CD4-positive, CD25-positive, alpha-beta regulatory T cell (primary cell): ENCODE data around the gene BMPER. TPM values are rescaled to one million over a fixed set of nuclear protein-coding genes. Genes with fewer than 3 reads are reported as not detected.

ENCODE experiments used
- ATAC-seq, 2 donors: fragments of 150-1000 bp; cut with Tn5 transposase; one replicate each; pipeline ENCODE4 v1.10.0; 2021; ENCODE audit warnings: low read depth in 2 of 2, moderate number of reproducible peaks in 2 of 2, moderate library complexity in 1 of 2
- DNase-seq, 3 donors: peaks; one replicate each; pipeline versions ENCODE4 v3.0.0 to v3.0.0-alpha.2; 2012 to 2022; ENCODE audit warnings: mixed read lengths in 1 of 3
- H3K27ac ChIP-seq: one replicate; pipeline ENCODE4 v1.7.0; 2013; ENCODE audit warnings: mild to moderate bottlenecking, low read length; ENCODE audit not compliant: insufficient read depth, poor library complexity, severe bottlenecking
- H3K27me3 ChIP-seq: one replicate; pipeline ENCODE4 v1.7.0; 2013; ENCODE audit warnings: low read length; ENCODE audit not compliant: control insufficient read depth, insufficient read depth
- H3K36me3 ChIP-seq: one replicate; pipeline ENCODE4 v1.7.0; 2013; ENCODE audit warnings: mild to moderate bottlenecking, low read length, moderate library complexity; ENCODE audit not compliant: control insufficient read depth, insufficient read depth
- H3K4me1 ChIP-seq: 2 replicates; pipeline ENCODE4 v1.7.0; 2013; ENCODE audit warnings: mild to moderate bottlenecking, low read length; ENCODE audit not compliant: insufficient read depth, control insufficient read depth, poor library complexity, severe bottlenecking
- H3K4me3 ChIP-seq: one replicate; pipeline ENCODE4 v1.7.0; 2013; ENCODE audit warnings: low read depth, mild to moderate bottlenecking, low read length, moderate library complexity
- H3K9me3 ChIP-seq, 2 experiments: 1 replicate in 1 of 2; 2 replicates in 1 of 2; pipeline ENCODE4 v1.7.0; 2013; ENCODE audit warnings: low read length in 2 of 2, mild to moderate bottlenecking in 1 of 2, moderate library complexity in 1 of 2; ENCODE audit not compliant: control insufficient read depth in 2 of 2
- H3K27ac Mint-ChIP-seq, 3 donors: one replicate each; pipeline ENCODE4 v1.8.0; 2020 to 2022; ENCODE audit warnings: mild to moderate bottlenecking in 3 of 3, mixed read lengths in 3 of 3, moderate library complexity in 2 of 3
- H3K27me3 Mint-ChIP-seq: one replicate; pipeline ENCODE4 v1.8.0; 2022; ENCODE audit warnings: mild to moderate bottlenecking, mixed read lengths
- H3K36me3 Mint-ChIP-seq: one replicate; pipeline ENCODE4 v1.8.0; 2020; ENCODE audit warnings: mixed read lengths
- H3K4me1 Mint-ChIP-seq, 4 donors: one replicate each; pipeline ENCODE4 v1.8.0; 2020 to 2022; ENCODE audit warnings: mixed read lengths in 4 of 4, mild to moderate bottlenecking in 1 of 4
- H3K4me3 Mint-ChIP-seq, 4 donors: one replicate each; pipeline ENCODE4 v1.8.0; 2020 to 2022; ENCODE audit warnings: mild to moderate bottlenecking in 4 of 4, mixed read lengths in 4 of 4, moderate library complexity in 3 of 4
- H3K9me3 Mint-ChIP-seq, 7 donors: one replicate each; pipeline ENCODE4 v1.8.0; 2020 to 2022; ENCODE audit warnings: mixed read lengths in 7 of 7, mild to moderate bottlenecking in 3 of 7, moderate library complexity in 2 of 7
- polyA plus RNA-seq, 4 donors: library from polyadenylated mRNA; unstranded; fragments of 300-500 nt; fragmentation: Illumina TruSeq; gene quantifications; one replicate each; pipeline ENCODE4 v1.2.3, GENCODE V29; 2021
- total RNA-seq: library from RNA; stranded (reverse); gene quantifications from one replicate; pipeline ENCODE4 v1.2.3, GENCODE V29; 2022

The BMPER gene
- total and polyA plus RNA-seq, 5 donors from 2014 or later, result not detected

DNA sequence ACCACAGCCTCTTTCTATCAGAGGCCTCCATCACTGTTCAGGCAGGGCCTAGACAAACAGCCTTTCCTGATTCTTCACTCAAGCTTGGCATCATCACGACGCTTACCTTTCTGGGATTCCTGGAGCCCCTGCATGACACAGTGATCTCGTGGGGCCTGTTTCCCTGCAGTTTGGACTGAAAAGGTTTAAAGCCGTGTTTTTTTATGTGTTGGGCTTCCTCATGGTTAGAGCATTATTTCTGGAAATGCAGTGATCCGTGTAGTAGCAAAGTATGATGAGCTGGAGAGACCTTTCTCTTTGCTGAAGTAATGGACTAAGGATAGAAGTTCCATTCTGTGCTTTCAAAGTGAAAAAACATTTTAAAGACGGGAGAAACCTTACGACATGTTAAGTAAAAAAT is 169.1 kb downstream of the BMPER start:
- Histone ChIP-seq H3K27me3 (no peaks in the 10 kb centered on the region), H3K4me1 (no peaks in the 10 kb centered on the region), H3K27ac (no peak overlapping the region), H3K36me3 (no peaks in the 10 kb centered on the region), H3K4me3 (no peak overlapping the region), H3K9me3 (no peaks in the 10 kb centered on the region)
- Mint-ChIP-seq H3K36me3 (no peaks in the 10 kb centered on the region), H3K9me3 (peaks cover 0 to 2% (median 0%) of the 10 kb centered on the region in 7 donors), H3K4me3 (no peak overlapping the region), H3K27me3 (no peaks in the 10 kb centered on the region), H3K4me1 (no peaks in the 10 kb centered on the region), H3K27ac (no peak overlapping the region)
- no peak for ATAC-seq
- DNase-seq, result no peak

DNA sequence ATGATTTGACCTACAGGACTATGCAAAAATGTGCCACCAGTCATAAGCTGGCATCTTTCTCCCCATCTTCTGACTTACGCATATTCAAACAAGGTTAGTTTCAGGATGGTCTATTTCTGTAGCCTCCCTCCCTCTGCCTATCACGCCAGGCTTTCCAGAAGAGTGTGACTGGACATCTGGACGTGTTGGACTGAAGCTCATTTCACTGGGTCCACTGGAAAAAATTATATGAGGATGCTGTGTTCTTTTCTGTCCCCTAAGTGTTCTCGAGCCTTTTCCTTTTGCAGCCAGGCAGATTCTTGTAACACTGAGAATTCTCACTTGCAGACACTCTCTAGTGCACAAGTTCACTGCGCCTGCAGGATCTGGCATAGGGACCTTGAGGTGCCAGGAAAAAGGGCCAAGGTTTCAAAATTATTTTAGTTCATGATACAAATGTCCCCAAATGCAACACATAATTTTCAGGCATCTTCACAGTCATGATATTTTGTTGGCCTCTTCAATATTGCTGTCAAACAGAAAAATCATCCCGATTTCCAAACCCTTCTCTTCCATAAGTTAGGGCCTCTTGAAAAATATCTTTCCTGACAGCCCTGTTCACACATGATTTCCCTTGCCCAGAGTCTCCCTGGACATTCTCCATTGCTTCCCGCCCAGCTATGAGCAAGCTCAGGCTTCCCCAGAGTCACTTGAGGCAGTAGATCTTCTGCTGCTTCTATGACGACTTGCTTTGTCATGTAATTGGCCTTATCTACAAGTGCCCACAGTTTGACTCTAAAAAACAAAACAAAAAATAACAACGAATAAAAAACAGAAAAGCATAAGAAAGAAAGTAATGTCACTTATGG is 170.4 kb downstream of the BMPER start:
- Mint-ChIP-seq H3K4me1 (no peaks in the 10 kb centered on the region), H3K9me3 (peaks cover 0 to 2% (median 0%) of the 10 kb centered on the region in 7 donors), H3K27me3 (no peaks in the 10 kb centered on the region), H3K27ac (no peak overlapping the region), H3K36me3 (no peaks in the 10 kb centered on the region), H3K4me3 (peak overlapping the region in 1 of 4 donors; percentile 34)
- Histone ChIP-seq H3K27ac (no peak overlapping the region), H3K27me3 (no peaks in the 10 kb centered on the region), H3K9me3 (no peaks in the 10 kb centered on the region), H3K4me3 (no peak overlapping the region), H3K4me1 (no peaks in the 10 kb centered on the region), H3K36me3 (no peaks in the 10 kb centered on the region)
- DNase-seq (no peak), ATAC-seq (no peak)

DNA sequence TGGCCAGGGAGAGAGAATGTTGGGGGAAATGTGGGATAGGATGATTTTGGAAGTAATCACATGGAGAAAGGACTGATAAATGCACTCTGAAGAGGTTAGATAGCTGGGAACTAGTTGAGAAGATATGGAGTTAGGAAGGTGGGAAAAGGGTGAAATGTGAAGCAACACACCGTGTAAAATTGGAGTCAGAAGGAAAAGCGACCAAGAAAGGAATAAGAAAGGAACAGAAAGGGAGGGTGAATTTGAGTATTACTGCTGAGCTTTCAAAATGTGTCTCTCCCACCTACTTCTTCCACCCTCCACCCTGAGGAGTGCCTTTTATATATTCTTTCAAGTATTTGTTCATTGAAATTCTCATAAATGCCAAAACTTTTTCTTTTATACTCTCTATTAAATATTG is 171.8 kb downstream of the BMPER start:
- no peaks in the 10 kb centered on the region for H3K4me1 Mint-ChIP-seq
- DNase-seq (no peak), ATAC-seq (no peak)
- H3K9me3 Mint-ChIP-seq, result peaks cover 0 to 2% (median 0%) of the 10 kb centered on the region in 7 donors
- no peak overlapping the region for H3K27ac Mint-ChIP-seq
- Histone ChIP-seq H3K4me1 (no peaks in the 10 kb centered on the region), H3K27me3 (no peaks in the 10 kb centered on the region), H3K4me3 (no peak overlapping the region), H3K9me3 (no peaks in the 10 kb centered on the region), H3K27ac (no peak overlapping the region), H3K36me3 (no peaks in the 10 kb centered on the region)
- H3K27me3 Mint-ChIP-seq, result no peaks in the 10 kb centered on the region
- H3K36me3 Mint-ChIP-seq, result no peaks in the 10 kb centered on the region
- no peak overlapping the region for H3K4me3 Mint-ChIP-seq

DNA sequence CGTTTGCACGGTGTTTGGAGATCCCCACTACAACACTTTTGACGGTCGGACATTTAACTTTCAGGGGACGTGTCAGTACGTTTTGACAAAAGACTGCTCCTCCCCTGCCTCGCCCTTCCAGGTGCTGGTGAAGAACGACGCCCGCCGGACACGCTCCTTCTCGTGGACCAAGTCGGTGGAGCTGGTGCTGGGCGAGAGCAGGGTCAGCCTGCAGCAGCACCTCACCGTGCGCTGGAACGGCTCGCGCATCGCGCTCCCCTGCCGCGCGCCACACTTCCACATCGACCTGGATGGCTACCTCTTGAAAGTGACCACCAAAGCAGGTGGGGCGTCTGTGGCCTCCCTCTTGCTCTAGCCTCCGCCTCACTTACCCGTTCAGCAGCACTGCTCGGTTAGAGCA is 173.5 kb downstream of the BMPER start:
- no peak for ATAC-seq
- Histone ChIP-seq H3K27ac (no peak overlapping the region), H3K4me1 (no peaks in the 10 kb centered on the region), H3K9me3 (no peaks in the 10 kb centered on the region), H3K4me3 (no peak overlapping the region), H3K27me3 (no peaks in the 10 kb centered on the region), H3K36me3 (no peaks in the 10 kb centered on the region)
- Mint-ChIP-seq H3K27ac (no peak overlapping the region), H3K36me3 (no peaks in the 10 kb centered on the region), H3K4me1 (no peaks in the 10 kb centered on the region), H3K4me3 (no peak overlapping the region), H3K27me3 (no peaks in the 10 kb centered on the region), H3K9me3 (peaks cover 0 to 5% (median 0%) of the 10 kb centered on the region in 7 donors)
- no peak for DNase-seq

DNA sequence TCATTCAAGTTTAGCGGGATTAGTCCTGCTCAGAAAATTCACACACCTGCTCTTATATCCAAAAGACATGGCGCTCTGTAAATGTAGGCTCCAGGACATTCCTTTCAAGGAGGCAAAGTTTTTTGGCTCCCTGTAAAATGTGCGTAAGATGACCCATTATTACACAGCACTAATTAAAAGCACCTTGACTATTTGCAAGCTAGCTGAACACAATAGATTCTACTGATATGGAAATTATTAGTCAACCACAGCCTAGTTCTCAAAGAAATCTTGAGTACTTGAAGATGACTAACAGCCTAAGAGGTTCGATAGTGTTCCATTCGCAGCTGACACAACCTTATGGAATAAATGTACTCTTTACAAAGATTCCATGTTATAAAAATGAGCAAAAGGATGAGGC is 175.2 kb downstream of the BMPER start:
- Mint-ChIP-seq H3K4me3 (no peak overlapping the region), H3K27ac (no peak overlapping the region), H3K4me1 (no peaks in the 10 kb centered on the region), H3K27me3 (no peaks in the 10 kb centered on the region), H3K36me3 (no peaks in the 10 kb centered on the region), H3K9me3 (peaks cover 0 to 5% (median 0%) of the 10 kb centered on the region in 7 donors)
- no peaks in the 10 kb centered on the region for H3K9me3 ChIP-seq
- H3K36me3 ChIP-seq, result no peaks in the 10 kb centered on the region
- H3K27me3 ChIP-seq, result no peaks in the 10 kb centered on the region
- no peaks in the 10 kb centered on the region for H3K4me1 ChIP-seq
- DNase-seq (no peak), ATAC-seq (no peak)
- H3K27ac ChIP-seq, result no peak overlapping the region
- H3K4me3 ChIP-seq, result no peak overlapping the region

DNA sequence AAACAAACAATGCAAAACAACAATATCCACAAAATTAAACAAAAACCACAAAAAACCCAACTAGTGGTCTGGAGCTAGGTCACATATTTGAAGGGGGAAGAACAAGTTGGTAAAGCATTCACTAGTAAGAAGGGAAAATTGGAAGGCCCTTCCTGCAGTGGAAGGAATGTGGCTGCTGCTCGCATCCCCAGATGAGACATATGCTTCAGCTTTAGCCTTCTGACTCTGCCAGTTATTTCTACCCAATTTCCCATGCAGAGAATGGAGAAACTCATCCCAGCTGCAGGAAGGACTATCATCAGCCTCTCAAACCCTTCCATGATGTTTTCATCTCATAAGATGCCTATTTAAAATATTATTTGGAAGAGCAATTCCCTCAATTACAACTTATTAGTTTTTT is 176.6 kb downstream of the BMPER start:
- Histone ChIP-seq H3K27me3 (no peaks in the 10 kb centered on the region), H3K36me3 (no peaks in the 10 kb centered on the region), H3K4me3 (no peak overlapping the region), H3K9me3 (no peaks in the 10 kb centered on the region), H3K4me1 (no peaks in the 10 kb centered on the region), H3K27ac (no peak overlapping the region)
- DNase-seq (no peak), ATAC-seq (no peak)
- no peak overlapping the region for H3K27ac Mint-ChIP-seq
- no peak overlapping the region for H3K4me3 Mint-ChIP-seq
- no peaks in the 10 kb centered on the region for H3K36me3 Mint-ChIP-seq
- H3K4me1 Mint-ChIP-seq, result no peaks in the 10 kb centered on the region
- H3K9me3 Mint-ChIP-seq, result peaks cover 0 to 5% (median 2%) of the 10 kb centered on the region in 7 donors
- H3K27me3 Mint-ChIP-seq, result no peaks in the 10 kb centered on the region

DNA sequence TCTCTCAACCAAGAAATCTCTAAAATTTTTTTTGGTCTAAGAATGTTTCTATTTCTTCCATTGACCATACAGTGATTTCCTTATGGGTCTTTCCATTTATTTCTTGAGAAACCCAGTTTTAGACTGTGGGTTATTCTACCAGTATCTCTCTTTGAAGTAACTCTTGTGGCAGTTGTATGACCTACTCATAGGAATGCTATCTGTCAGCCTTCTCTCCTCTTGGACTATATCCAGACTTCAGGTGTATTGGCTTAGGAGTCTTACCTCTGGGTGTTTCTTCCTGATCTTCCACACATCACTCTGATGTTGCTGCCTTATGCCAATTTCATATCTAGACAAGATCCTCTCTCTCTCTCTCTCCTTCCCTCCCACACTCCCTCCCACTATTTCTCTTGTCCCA is 178.1 kb downstream of the BMPER start:
- Mint-ChIP-seq H3K36me3 (no peaks in the 10 kb centered on the region), H3K4me3 (no peak overlapping the region), H3K27ac (no peak overlapping the region), H3K27me3 (no peaks in the 10 kb centered on the region), H3K4me1 (no peaks in the 10 kb centered on the region), H3K9me3 (peaks cover 0 to 5% (median 2%) of the 10 kb centered on the region in 7 donors)
- no peaks in the 10 kb centered on the region for H3K9me3 ChIP-seq
- DNase-seq, result no peak
- no peaks in the 10 kb centered on the region for H3K4me1 ChIP-seq
- no peaks in the 10 kb centered on the region for H3K36me3 ChIP-seq
- H3K27me3 ChIP-seq, result no peaks in the 10 kb centered on the region
- no peak overlapping the region for H3K4me3 ChIP-seq
- ATAC-seq, result no peak
- H3K27ac ChIP-seq, result no peak overlapping the region

DNA sequence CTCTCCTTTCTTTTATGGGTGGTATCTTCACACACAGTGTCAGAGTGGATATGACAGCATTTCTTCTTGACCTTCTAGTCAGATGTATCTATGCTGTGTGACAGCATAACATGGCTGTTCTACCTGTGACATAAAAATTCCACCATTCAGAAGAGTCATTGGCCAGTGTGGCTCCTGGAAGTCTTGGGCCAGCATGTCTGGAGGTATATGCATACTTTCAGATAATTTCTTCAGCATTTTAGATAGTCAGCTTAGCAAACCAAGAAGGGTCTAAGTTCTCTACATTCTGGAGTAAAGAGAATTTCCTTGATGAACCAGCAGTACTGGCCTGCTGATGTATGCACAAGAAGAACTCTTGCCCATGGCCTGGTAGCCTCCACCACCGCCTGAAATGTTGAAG is 179.3 kb downstream of the BMPER start:
- ATAC-seq, result no peak
- Mint-ChIP-seq H3K27ac (no peak overlapping the region), H3K4me3 (no peak overlapping the region), H3K4me1 (no peaks in the 10 kb centered on the region), H3K27me3 (no peaks in the 10 kb centered on the region), H3K9me3 (peaks cover 0 to 5% (median 2%) of the 10 kb centered on the region in 7 donors), H3K36me3 (no peaks in the 10 kb centered on the region)
- Histone ChIP-seq H3K27ac (no peak overlapping the region), H3K4me1 (no peaks in the 10 kb centered on the region), H3K27me3 (no peaks in the 10 kb centered on the region), H3K36me3 (no peaks in the 10 kb centered on the region), H3K4me3 (no peak overlapping the region), H3K9me3 (no peaks in the 10 kb centered on the region)
- no peak for DNase-seq
